Stimulated activated CD4-positive, alpha-beta T cell treated with anti-CD3 and anti-CD28 coated beads, Interleukin-1b, Interleukin-23, amount 100 ng/mL, for 48 hours (primary cell): ENCODE results near the gene IGSF5.
"Not testable (repeated sequence)": the region's sequence is repeated elsewhere in the genome, so short reads cannot be mapped to it uniquely, and the experiment has no call there.

Experiments
- DNase-seq: peaks from one replicate; pipeline ENCODE4 v3.0.0-alpha.2; 2020

The IGSF5 gene

DNA sequence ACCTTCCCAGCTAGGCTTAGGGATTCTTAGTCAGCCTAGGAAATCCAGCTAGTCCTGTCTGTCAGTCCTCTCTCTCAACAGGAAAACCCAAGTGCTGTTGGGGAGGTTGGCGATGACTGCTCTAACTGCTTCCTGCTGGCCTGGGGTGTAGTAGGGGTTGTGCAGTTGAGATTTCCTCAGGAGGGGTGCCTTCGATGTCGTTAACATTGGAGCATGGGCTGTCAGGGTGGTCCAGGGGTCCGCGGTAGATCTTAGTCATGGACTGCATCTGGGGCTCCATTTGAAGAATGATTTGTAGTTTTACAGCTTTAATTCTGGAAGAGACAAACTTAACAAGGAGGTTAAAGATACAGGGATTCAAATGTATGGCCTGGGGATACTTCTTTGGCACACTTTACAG is 5.5 kb upstream of the IGSF5 start:
- not testable (repeated sequence) for DNase-seq

GRCh38 chr21:39742561-39742960 is 2.4 kb upstream of the IGSF5 start:
- not testable (repeated sequence) for DNase-seq

DNA sequence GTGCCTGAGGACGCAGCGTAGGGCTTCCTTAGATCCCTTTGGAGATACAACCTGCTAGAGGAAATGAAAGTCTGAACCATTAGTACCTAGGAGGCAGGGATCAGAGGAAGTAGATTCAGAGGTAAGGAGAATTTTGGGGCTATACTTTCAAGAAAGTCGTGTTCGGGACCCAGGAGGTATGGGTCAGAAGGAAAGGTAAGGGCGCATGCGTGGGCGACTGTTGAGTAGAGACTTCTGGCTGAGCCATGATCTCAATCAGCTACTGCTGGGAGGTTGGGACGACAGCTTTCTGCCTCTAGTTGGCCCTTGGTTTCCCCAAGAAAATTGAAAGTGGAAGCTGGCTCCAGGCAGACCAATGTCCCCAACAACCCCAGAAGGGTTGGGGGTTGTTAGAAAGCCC is 349 bp downstream of the IGSF5 start:
- DNase-seq, result not testable (repeated sequence)

- no peak for DNase-seq
Measured at GRCh38 chr21:39750670-39751069, 5.7 kb downstream of the IGSF5 start.

GRCh38 chr21:39754811-39755210 is 9.8 kb downstream of the IGSF5 start:
- no peak for DNase-seq

GRCh38 chr21:39756285-39756684 is 11.3 kb downstream of the IGSF5 start:
- DNase-seq, result no peak

- no peak for DNase-seq
Measured at GRCh38 chr21:39763272-39763970, 18.4 kb downstream of the IGSF5 start.

- DNase-seq, result no peak
Measured at GRCh38 chr21:39774227-39774626, 29.2 kb downstream of the IGSF5 start.

DNA sequence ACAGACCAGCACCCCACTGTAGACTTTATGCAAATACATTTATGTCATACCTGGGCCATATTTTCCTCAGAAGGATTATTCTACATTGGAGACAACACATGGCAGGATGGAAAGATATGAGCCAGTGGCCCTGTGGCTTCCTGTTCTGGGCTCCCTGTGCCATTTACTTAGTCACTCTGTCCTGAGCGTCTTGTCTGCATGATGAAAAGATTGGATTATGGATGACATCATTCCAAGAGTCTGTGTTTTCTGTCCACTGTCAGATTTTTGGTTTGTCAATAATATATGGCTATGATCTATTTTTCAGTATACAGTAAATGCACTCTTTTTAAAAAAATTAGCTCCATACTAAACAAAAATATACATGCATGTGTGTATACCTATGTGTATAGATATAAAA is 30.8 kb downstream of the IGSF5 start:
- DNase-seq, result no peak

DNA sequence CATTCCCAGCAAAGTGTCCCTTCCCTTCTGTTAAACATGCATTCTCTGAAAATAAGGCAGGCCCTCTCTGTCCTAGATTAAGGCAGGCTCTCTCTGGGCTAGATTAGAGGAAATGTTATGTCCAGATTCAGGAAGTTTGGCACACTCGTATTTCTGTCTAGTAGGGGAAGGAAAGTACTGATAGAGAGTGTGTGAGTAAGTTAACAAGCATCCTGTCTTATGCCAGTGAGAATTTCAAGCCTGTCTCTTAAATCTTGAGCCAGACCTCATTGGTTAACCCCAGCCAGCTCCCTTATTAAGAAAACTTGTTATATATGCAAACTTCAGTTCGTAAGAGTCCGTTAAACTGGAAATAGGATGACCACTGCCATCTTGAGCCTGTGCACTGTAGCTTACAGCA is 31.6 kb downstream of the IGSF5 start:
- DNase-seq, result no peak

DNA sequence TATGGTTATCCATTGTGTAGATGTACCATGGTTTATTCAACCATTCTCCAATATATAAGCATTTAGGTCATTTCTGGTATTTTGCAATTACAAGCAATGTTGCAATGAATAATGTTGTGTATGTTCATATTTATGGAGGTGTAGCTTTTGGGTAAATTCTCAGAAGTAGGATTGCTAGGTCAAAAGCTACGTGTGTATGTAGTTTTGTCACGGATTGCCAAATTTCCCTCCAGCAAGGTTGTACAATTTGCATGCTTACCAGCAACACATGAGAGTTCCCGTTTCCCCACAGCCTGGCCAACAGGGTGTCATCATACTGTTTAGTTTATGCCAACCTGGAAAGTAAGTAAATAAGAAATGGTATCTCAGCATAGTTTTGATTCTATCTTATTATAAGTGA is 36.3 kb downstream of the IGSF5 start:
- no peak for DNase-seq

DNA sequence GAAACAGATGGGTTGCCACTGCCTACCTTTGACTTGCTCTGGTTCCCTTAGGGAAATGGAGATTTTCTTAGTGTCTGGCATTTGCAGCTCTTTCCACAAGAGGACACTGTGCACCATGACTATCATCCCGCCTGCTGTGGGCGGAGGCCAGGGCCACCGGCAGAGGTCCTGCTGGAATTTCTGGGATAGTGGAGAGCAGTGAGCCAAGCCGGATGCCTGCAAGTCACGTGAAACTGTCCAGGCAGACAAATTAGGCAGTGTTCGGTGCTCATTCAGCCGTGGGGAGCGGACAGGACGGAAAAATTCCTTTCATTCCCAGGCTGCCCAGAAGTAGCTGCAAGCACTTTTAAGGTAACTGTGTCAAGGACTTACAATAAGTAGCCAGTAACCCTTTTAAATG is 43.4 kb downstream of the IGSF5 start:
- no peak for DNase-seq

DNA sequence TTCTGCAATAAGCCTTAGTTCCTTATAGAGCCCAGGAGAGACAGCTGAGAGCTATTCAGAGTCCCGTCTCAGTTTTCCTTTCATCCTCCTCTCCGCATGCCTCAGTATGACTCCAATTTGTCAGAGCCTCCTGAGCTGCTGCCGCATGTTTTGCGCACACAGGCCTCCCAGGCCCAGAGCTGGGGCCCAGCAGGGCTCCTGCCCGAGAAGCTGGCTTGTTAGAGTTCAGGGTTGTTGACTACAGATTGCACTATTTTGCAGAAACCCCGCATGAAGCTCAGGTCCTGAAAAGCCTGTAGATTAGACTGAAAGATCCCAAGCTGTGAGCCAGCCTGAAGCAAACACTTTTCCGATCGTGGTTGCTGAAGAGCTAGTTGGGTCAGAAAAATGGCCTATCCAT is 51.5 kb downstream of the IGSF5 start:
- no peak for DNase-seq

GRCh38 chr21:39799178-39799577 is 54.2 kb downstream of the IGSF5 start:
- DNase-seq, result no peak

- no peak for DNase-seq
Measured at GRCh38 chr21:39800311-39800710, 55.3 kb downstream of the IGSF5 start.

- no peak for DNase-seq
Measured at GRCh38 chr21:39802217-39802616, 57.2 kb downstream of the IGSF5 start.

DNA sequence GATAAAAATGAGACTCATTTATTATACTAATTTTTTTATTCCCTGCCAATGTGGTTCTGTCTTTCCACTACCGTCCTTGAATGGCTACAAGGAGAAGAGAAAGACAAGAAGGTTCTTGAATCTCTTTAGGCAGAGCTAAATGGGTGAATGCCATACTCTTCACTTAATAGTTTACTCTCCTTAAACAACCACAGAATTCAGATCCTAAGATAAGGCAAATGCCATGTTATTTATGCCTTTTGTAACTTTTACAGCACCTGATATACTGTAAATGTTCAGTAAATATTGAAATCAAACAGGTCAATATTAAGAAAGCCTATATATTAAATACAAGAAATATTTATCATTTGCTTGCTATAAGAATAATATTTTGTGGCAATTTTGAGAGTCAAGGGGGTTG is 58.4 kb downstream of the IGSF5 start:
- DNase-seq, result no peak

DNA sequence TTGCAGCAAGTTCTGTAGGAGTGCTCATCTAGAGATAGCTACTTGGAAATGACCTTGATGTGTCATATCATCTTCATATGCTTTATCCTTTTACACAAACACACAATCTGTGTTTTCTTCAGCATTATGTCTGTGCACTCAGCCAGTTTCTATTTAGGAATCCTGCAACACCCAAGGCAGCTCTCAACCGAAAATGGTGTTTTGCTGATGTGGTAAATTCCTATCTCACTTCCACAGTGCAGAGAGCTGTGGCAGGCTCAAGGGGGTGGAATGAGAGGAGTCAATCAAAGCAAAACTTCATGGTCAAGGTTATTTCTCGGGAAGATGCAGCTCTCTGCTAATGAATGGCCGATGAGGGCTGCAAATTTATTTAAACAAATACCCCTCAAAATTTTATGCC is 59.3 kb downstream of the IGSF5 start:
- DNase-seq, result no peak

- DNase-seq, result no peak
Measured at GRCh38 chr21:39805983-39806382, 61.0 kb downstream of the IGSF5 start.

GRCh38 chr21:39807738-39808137 is 62.8 kb downstream of the IGSF5 start:
- DNase-seq, result no peak

GRCh38 chr21:39809936-39810335 is 65.0 kb downstream of the IGSF5 start:
- no peak for DNase-seq

- no peak for DNase-seq
Measured at GRCh38 chr21:39812983-39813382, 68.0 kb downstream of the IGSF5 start.

DNA sequence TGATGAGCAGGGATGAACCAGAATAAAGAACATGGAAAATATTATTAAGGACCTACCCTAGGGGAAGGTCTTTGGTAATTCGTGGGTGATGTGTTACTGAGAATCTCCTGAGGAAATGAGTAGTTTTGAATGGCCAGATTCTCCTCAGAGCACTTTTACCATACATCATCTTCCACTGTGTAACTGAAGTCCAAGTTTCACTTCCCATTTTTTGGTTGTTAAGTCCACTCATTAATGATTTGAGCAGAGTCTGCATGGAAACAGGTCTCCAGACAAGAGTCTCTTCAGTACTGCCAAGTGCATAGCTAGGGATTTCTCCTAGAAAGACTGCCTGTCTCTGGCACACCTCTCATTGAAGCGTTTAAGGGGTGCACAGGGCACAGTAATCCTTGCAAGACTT is 73.6 kb downstream of the IGSF5 start:
- no peak for DNase-seq

DNA sequence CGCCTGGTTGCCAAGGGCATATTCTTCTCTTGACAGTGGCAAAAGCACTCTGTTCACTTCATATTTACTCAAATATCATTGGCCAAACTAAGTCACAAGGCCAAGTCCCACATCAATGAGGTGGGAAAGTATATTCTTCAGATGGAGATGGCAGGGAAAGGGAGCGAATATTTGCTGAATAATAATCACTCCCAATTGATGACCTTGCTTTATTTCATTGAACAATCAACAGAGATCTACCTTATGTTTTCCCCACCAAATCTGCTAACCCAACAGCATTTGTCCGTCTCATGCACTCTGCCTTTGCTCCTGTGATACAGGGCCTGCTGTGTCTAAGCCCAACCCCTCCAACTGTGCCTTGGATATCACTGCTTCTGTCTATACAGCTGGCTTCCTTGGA is 77.1 kb downstream of the IGSF5 start:
- no peak for DNase-seq

DNA sequence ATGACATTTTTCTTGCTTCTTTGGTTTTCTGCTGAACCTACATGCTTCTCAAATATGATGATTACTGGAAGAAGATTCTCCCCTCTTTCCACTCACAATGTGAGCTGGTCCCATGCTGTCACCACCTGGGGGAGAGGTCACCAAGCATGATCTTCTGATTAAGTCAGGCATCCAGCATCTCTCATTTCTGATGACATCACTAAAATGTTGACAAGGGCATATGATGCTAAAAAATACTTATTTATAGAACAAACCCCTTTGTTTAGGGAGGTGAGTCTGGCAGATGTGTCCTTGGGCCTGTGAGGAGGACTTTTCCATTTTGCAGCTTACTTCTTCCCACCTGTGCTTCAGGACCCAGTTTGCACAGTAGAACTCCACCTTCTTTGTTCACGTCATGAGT is 80.3 kb downstream of the IGSF5 start:
- DNase-seq, result no peak

DNA sequence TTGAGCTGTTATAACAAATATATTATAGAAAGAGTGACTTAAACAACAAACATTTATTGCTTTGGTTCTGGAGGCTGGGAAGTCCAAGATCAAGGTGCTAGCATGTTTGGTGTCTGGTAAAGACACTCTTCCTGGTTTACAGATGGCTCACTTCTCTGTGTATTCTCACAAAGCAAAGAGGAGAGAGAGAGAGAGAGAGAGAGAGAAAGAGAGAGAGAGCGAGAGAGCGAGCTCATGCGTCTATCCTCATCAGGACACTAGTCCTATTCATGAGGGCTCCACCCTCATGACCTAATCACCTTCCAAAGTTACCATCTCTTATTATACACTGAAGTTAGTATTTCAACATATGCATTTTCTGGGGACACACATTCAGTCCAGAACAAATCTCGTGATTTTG is 89.6 kb downstream of the IGSF5 start:
- no peak for DNase-seq
